PC-9 (cell line): ENCODE measurements around the gene EXOC4.

Experiments
- EZH2 ChIP-seq: fragments of 200-600 bp; sonication (generic); IDR thresholded peaks from 2 replicates; pipeline ENCODE4 v1.8.0; 2017; ENCODE audit warnings: antibody characterized with exemption, low read depth
- TF ChIP-seq, protein P1 (sequence below): fragments of 200-600 bp; sonication (generic); conservative IDR thresholded peaks from 2 replicates; pipeline ENCODE4 v1.6.1; 2017; ENCODE audit warnings: mixed run types, antibody characterized with exemption, mild to moderate bottlenecking, moderate library complexity

DNA sequence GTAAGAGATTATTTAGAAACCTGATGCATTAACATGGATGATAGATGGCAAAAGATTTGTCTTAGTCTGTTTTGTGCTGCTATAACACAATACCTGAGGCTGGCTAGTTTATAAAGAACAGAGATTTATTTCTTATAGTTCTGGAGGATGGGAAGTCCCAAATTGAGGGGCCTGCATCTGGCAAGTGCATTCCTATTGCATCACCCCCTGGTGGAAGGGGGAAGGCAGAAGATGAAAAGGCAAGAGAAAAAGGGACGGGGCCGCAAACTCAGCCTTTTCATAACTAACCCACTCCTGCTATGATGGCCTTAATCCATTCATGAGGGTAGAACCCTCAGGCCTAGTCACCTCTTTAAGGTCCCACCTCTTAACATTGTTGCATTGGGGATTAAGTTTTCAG, 720.8 kb downstream of the EXOC4 start:
- TF ChIP-seq EZH2 = no peak
- TF ChIP-seq, protein P1, sequence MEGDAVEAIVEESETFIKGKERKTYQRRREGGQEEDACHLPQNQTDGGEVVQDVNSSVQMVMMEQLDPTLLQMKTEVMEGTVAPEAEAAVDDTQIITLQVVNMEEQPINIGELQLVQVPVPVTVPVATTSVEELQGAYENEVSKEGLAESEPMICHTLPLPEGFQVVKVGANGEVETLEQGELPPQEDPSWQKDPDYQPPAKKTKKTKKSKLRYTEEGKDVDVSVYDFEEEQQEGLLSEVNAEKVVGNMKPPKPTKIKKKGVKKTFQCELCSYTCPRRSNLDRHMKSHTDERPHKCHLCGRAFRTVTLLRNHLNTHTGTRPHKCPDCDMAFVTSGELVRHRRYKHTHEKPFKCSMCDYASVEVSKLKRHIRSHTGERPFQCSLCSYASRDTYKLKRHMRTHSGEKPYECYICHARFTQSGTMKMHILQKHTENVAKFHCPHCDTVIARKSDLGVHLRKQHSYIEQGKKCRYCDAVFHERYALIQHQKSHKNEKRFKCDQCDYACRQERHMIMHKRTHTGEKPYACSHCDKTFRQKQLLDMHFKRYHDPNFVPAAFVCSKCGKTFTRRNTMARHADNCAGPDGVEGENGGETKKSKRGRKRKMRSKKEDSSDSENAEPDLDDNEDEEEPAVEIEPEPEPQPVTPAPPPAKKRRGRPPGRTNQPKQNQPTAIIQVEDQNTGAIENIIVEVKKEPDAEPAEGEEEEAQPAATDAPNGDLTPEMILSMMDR = no peak
